ENCODE data around the gene EDDM3A.

DNA sequence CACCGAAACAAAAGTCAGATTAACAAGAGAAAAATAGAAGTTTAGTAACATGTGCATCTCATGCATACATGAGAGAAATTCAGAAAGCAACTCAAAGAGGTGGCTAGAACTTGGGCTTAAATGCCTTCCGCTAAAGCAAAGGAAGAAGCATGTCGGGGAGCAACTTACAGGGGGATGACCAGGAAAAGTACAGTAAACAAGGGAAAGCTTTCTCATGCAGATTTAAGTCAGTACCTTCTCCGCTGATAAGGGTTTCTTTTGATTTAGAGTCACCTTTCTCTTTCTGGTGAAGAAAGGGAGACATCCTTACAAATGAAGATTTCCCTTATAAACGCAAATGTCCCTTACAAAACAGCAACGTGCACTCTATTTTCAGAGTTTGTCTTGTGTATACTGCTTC lies 29.4 kb downstream of the EDDM3A start:
- TF ChIP-seq EZH2 (IDR thresholded peaks at IDR 0.05; ENCODE audit: low read length) (no peak), CTCF (optimal IDR thresholded peaks at IDR 0.05 in 1 of 3, IDR thresholded peaks at IDR 0.05 in 1 of 3, conservative IDR thresholded peaks at IDR 0.05 in 1 of 3; ENCODE audit: extremely low read depth in 1 of 3, insufficient read depth in 2 of 3, low read length in 3 of 3) (no peak)

Data from keratinocyte (primary cell).